K562 (cell line): Measurements from ENCODE around the gene MCEMP1. TPM values are rescaled to one million over a fixed set of nuclear protein-coding genes. Genes with fewer than 3 reads are reported as not detected.
A peak's percentile ranks its signal among the peaks of the same experiment; 100 is the strongest.

Experiments
- ARID3A ChIP-seq: IDR thresholded peaks from 2 replicates; pipeline ENCODE4 v1.6.1; 2012; ENCODE audit warnings: low read depth, low read length, improper control_type of control experiment, borderline replicate concordance
- DEAF1 ChIP-seq: fragments of 450-650 bp; formaldehyde crosslinking; IDR thresholded peaks from 2 replicates; pipeline ENCODE4 v1.4.0; 2020; ENCODE audit warnings: mild to moderate bottlenecking, moderate library complexity
- E2F1 ChIP-seq: sonication (generic); formaldehyde crosslinking; IDR thresholded peaks from 2 replicates; pipeline ENCODE4 v1.8.1; 2023; ENCODE audit warnings: mild to moderate bottlenecking, missing genetic modification reagents, moderate library complexity
- ETV6 ChIP-seq, 3 experiments: fragments of 150-350 bp in 1 of 3; sonication (generic) in 1 of 3; formaldehyde crosslinking in 1 of 3; IDR thresholded peaks; 2 replicates each; pipeline versions ENCODE4 v1.6.1 to v1.8.0; 2014 to 2022; ENCODE audit warnings: borderline replicate concordance in 2 of 3, low read depth in 2 of 3, antibody characterized with exemption in 1 of 3, low read length in 1 of 3, mild to moderate bottlenecking in 1 of 3, missing genetic modification reagents in 1 of 3
- GABPA ChIP-seq: fragments of 200-800 bp; sonication (Bioruptor generic); conservative IDR thresholded peaks from 2 replicates; pipeline ENCODE4 v1.6.1; 2016; ENCODE audit warnings: low read depth, missing genetic modification characterization, missing compliant biosample characterization
- HDAC3 ChIP-seq: fragments of 450-650 bp; IDR thresholded peaks from 2 replicates; pipeline ENCODE4 v1.6.1; 2018; ENCODE audit warnings: borderline replicate concordance, mild to moderate bottlenecking, moderate library complexity; ENCODE audit not compliant: partially characterized antibody
- TRIM24 ChIP-seq, 2 experiments: fragments of 450-650 bp; IDR thresholded peaks; 2 replicates each; pipeline ENCODE4 v1.6.1; 2016
- ZBTB40 ChIP-seq, 2 experiments: fragments of 450-650 bp in 1 of 2; sonication (generic) in 1 of 2; formaldehyde crosslinking in 1 of 2; IDR thresholded peaks; 2 replicates each; pipeline versions ENCODE4 v1.7.1 to v1.9.0; 2016 to 2022; ENCODE audit warnings: inconsistent platforms in 1 of 2, mild to moderate bottlenecking in 1 of 2, missing genetic modification reagents in 1 of 2
- ZNF24 ChIP-seq: fragments of 450-650 bp; IDR thresholded peaks from 2 replicates; pipeline ENCODE4 v1.6.1; 2016
- ZNF551 ChIP-seq: fragments of 250-450 bp; sonication (Bioruptor Pico); IDR thresholded peaks from 2 replicates; pipeline ENCODE4 v1.5.0; 2021; ENCODE audit warnings: mild to moderate bottlenecking, moderate library complexity
- polyA plus RNA-seq, 8 experiments: library from polyadenylated mRNA; depleted of rRNA in 4 of 8; stranded (reverse) in 5 of 8; unstranded in 3 of 8; fragments of >200 nt; fragmentation: Nextera tagmentation in 2 of 8; fragmentation: Illumina TruSeq in 1 of 8; extraction: Ambion mirVana in 2 of 8; extraction: Trizol in 1 of 8; gene quantifications; 2 replicates each; pipeline versions ENCODE4 v1.2.1 to v1.2.3, GENCODE V29; 2011 to 2014; ENCODE audit warnings: inconsistent platforms in 1 of 8, missing spikeins in 1 of 8
- total RNA-seq, 7 experiments: library from RNA; depleted of rRNA in 6 of 7; stranded (reverse); fragments of >200 nt in 6 of 7; fragmentation: Illumina TruSeq in 2 of 7; extraction: Trizol in 2 of 7; gene quantifications; 2 replicates each; pipeline versions ENCODE4 v1.2.1 to v1.2.3, GENCODE V29; 2011 to 2021; ENCODE audit warnings: low replicate concordance in 1 of 7

MCEMP1 gene
- total and polyA plus RNA-seq, 9 of the 15 experiments (the other 6 are each of a cell fraction or from before 2014, with no cell fraction given), result 0.11 to 1.8 (median 0.51) TPM

- peak; percentile 85 for TF ChIP-seq ZBTB40 (IDR thresholded peaks at IDR 0.05)
- TF ChIP-seq ZBTB40 (CRISPR knock-in tag; IDR thresholded peaks at IDR 0.05), result no peak
- no peak for TF ChIP-seq ARID3A
- TF ChIP-seq ZNF24, result 0 out of 2 replicates have a peak, but pooled peaks have one; percentile 24
- peak in 1 of 2 experiments; percentile 71; a peak in 2 of 4 replicates for TF ChIP-seq TRIM24 (IDR thresholded peaks at IDR 0.05)
- TF ChIP-seq ZNF551 (CRISPR knock-in tag), result no peak
- TF ChIP-seq ETV6 (IDR thresholded peaks at IDR 0.05; ENCODE audit: borderline replicate concordance in 1 of 2, low read depth in 2 of 2, low read length in 1 of 2), result peak in 1 of 2 experiments; percentile 48; a peak in 1 of 4 replicates
- TF ChIP-seq ETV6 (CRISPR knock-in tag; IDR thresholded peaks at IDR 0.05; ENCODE audit: borderline replicate concordance), result no peak
- TF ChIP-seq HDAC3, result no peak
- TF ChIP-seq DEAF1 (CRISPR knock-in tag), result no peak
- TF ChIP-seq E2F1, result no peak
- peak; percentile 90 for TF ChIP-seq GABPA (tag)
These were observed 39.3 kb upstream of the MCEMP1 start (continued) for GRCh38 chr19:7637374-7638256.
